A673 (cell line): ENCODE results near the gene C1QTNF5.

Experiments used
- CTCF ChIP-seq: fragments of 300-800, 200-600 bp; sonication (generic); conservative IDR thresholded peaks from 2 replicates; pipeline ENCODE4 v1.5.1; 2017; ENCODE audit warnings: low read depth, mild to moderate bottlenecking, antibody characterized with exemption, low read length, moderate library complexity, mixed read lengths
- EZH2 ChIP-seq: fragments of 200-600 bp; sonication (generic); IDR thresholded peaks from 2 replicates; pipeline ENCODE4 v1.6.1; 2017; ENCODE audit warnings: borderline replicate concordance, low read depth, mild to moderate bottlenecking, mixed read lengths, antibody characterized with exemption, low read length; ENCODE audit not compliant: poor library complexity, severe bottlenecking

- TF ChIP-seq CTCF (no peak), EZH2 (no peak)
Measured at GRCh38 chr11:119368121-119369034, 27.7 kb upstream of the C1QTNF5 start.
